SKM-1 treated with dmso at 0.1 percent for 144 hours (cell line): Measurements from ENCODE around the gene SLC29A2.
"Not testable (repeated sequence)": the region's sequence is repeated elsewhere in the genome, so short reads cannot be mapped to it uniquely, and the experiment has no call there.

Source experiments
- DNase-seq: peaks from one replicate; lab custom pipeline; 2025; ENCODE audit not compliant: unreplicated experiment; lab: John Stamatoyannopoulos, UW

Gene SLC29A2

DNA sequence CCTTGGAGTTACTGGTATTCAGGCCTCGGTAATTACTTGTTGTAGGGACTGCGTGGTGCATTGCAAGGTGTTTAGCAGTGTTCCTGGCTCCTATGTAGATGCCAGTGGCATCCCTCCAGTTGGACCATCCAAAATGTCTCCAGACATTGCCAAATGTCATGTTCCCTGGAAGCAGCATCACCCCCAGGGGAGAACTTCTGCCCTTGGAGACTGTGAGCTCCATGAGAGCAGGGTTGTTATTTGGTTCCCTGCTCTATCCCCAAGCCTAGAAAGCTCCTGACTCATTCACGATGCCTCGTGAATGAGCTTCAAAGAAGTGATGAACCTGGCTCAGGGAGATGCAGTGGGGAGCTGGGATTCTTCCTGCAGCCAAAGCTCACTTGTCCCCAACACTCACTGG is 50.0 kb downstream of the SLC29A2 start:
- no peak for DNase-seq

DNA sequence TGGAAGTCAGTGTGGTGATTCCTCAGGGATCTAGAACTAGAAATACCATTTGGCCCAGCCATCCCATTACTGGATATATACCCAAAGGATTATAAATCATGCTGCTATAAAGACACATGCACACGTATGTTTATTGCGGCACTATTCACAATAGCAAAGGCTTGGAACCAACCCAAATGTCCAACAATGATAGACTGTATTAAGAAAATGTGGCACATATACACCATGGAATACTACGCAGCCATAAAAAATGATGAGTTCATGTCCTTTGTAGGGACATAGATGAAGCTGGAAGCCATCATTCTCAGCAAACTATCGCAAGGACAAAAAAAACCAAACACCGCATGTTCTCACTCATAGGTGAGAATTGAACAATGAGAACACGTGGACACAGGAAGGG is 50.8 kb downstream of the SLC29A2 start:
- not testable (repeated sequence) for DNase-seq

DNA sequence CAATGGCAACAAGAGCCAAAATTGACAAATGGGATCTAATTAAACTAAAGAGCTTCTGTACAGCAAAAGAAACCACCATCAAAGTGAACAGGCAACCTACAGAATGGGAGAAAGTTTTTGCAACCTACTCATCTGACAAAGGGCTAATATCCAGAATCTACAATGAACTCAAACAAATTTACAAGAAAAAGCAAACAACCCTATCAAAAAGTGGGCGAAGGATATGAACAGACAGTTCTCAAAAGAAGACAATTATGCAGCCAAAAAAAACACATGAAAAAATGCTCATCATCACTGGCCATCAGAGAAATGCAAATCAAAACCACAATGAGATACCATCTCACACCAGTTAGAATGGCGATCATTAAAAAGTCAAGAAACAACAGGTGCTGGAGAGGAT is 51.3 kb downstream of the SLC29A2 start:
- DNase-seq = not testable (repeated sequence)

DNA sequence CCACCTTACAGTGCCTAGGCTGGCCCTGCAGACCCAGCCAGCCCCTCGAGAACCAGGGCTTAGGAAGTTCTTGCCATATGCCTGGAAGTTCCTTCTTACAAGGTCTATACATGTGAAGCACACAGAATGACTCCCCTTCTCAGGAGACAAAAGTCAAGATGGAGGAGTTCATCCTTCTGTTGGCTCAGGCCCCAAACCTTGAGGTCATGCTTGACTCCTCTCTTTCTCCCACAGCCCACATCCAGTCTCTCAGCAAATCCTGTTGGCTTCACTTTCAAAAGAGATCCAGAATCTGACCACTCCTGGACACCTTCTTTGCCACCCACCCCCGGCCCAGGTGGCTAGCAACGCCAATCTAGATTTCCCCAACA is 53.0 kb downstream of the SLC29A2 start:
- DNase-seq = no peak

DNA sequence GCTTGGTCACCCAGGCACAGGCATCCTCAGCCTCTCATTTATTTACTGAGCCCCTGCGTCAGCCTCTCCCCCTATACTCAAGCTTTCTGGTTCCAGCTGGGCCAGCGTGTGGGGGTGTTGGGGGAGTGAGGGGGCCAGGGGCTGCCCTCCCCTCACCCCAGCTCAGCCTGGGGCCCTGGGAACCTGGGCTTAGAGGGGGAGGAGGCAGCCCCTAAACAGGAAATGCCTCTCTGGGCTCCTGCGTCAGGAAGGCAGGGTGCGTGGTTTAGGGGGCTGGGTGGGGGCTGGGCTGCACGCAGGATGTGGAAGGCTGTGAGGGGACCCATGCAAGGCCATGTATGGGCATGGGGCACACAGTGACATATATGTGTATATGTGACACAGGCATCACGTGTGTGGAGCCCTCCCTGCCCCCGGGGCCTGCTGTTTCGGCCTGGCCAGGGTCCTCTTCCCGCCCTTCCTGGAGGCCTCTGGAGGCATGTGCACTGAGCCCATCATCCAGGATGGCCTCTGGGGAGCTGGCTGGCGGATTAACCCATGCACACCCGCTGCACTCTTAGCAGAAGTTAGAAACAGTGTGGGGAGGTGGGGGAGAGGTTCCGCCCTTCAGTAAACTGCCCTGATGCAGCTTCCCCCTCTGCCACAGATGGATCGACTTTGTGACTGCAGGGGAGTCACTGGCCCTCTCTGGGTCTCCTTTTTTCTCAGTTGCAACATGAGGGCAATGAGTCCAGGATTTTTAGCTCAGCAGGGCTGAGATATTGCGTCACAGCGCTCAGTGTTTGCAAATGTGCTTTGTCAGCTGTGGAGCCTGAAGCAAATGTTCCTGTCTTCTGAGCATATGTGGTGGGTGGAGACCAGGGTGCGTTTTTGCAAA is 53.6 kb downstream of the SLC29A2 start:
- peak; percentile 97 for DNase-seq

DNA sequence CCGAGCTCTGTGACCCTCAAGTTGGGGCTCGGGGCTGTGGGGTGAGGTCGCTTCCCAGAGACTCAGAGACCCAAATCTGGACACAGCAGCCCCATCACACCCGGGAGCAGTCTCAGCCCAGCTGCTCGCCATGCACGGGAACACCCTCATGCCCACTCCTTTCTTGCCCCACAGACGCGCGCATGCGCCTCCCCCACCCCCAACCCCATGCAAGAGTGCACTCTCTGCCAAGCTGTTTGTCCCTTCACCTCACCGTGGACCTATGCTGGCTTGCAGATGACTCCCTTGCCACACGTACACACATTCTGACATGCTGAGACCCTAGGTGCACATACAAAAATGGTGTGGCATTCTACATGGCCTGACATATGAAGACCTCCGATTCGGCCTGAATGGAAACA is 54.2 kb downstream of the SLC29A2 start:
- no peak for DNase-seq

DNA sequence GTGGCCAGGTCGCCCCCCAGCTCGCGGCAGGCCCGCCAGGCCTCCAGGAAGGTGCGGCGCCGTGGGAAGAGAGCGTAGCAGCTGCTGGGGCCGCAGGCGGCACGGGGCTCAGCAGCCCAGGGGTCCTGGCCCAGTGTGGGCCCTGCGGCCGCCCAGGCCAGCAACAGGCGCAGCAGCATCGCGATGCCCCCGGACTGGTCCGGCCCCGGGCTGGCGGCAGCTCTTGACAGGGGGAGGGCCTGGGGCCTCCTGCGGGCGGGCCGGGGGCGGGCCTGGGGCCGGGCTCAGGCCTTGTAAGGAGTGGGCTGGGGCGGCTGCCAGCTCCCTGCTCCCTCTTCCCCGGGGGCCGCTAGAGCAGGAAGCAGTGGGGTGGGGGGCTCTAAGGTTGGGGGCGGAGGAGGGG is 54.7 kb downstream of the SLC29A2 start, which contains the start of gene CD248:
CD248 (minus strand) TSS at position 196 of the 403 bp plus-strand sequence; CDS start at position 179, 17 bp downstream.
- DNase-seq = no peak

DNA sequence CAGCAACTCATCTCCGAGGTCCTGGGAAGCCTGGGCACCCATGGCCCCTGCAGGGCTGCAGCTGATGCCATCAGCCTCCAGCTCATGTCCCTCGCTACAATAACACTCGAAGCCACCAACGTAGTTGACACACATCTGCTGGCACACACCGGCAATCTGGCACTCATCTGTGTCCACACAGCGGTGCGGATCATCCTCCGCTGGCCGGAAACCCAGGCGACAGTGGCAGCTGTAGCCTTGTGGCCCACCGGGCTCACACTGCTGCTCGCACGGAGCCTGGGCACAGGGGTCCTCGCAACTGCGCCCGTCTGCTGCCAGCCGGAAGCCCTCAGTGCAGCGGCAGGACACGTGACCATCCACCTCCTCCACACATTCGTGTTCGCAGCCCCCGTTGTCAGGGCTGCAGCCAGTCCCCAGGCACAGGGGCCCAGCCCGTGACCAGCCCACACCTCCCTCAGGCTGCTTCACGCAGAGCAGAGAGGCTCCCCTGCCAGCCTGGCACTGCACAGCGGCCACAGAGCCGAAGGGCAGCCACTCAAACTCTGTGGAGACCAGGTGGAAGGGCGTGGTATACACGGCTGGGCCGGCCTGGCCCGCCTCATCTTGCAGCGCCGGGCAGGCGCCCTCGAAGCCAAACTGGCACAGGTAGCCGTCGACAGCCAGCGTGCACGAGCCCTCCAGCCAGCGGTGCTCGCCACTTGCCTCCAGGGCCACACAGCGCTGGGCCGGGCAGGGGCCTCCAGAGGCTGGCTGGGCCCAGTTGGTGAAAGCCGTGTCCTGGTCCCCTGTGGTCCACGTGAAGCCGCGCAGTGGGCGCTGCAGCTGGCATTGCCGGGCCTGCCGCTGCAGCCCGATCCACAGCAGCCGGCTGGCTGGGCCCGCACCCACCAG is 55.4 kb downstream of the SLC29A2 start:
- DNase-seq = no peak

DNA sequence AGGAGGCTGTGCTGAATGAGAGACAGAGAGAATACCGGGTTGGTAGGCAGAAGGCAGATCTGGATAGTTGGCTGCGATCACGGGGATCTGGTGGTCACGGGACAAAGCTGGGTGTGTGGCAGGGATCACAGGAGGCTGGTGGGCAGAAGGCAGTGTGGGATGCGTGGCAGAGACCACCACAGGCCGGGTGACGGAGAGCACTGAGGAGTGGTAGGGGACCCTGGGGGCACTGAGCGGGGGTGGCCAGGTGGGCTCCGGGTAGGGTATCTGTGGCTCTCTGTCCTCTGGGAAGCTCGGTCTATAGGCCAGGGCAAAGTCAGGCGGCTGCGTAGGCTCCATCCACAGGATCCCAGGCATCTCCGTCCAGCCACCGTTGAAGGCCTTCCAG is 56.1 kb downstream of the SLC29A2 start:
- no peak for DNase-seq

DNA sequence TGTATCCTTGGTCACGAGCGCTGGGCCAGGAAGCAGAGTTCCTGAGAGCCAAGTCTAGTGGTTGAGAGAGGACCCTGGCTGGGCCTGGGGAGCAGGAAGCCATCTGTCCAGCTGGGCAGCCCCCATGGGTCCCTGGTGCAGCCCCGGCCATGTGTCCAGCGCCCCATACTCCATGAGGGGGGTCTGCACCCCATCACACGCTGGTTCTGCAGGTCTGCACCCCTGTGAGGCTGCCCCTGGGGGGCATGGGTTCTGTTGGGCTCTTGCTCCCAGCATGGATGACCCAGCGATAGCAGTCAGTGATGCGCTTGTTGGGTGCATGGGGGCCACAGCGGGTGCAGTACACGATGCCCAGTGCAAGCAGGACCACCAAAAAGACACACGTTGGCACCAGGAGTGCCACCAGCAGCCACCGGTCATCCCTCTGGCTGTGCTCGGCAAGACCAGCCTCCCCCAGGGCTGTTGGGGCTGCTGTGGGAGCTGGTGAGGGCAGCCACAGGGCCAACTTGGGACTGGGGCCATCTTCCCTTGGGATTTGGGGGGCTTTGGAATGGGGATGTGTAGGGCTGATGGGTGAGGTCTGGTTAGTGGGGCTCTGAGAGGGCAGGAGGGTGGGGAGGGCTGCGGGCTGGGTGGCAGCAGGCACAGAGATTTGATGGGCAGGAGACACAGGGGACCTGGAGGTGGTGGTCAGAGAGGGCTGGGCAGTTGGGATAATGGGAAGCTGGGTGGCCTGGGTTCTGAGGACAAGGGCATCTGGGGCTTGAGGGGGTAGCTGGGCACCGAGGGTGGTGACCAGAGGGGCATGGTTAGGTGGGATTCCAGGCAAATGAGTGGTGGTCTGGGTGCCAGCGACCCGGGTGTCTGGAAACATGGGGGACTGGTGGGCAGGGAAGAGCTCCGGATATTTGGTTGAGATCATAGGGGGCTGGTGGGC is 56.7 kb downstream of the SLC29A2 start:
- DNase-seq = no peak

DNA sequence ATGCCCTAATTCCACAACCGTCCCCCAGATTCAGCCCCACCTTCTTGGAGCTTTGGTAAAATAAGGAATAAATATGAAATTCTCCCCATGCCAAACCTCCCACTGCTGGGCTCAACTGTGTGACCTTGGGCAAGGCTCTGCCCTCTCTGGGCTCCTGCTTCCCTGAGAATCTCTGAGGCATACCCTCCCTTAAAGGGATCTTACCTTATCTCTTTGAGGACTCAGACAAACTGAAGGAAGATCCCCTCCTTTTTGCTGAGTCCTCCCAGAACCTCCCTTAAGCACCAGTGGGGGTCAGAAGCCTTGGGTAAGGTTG is 57.4 kb downstream of the SLC29A2 start:
- DNase-seq = no peak

DNA sequence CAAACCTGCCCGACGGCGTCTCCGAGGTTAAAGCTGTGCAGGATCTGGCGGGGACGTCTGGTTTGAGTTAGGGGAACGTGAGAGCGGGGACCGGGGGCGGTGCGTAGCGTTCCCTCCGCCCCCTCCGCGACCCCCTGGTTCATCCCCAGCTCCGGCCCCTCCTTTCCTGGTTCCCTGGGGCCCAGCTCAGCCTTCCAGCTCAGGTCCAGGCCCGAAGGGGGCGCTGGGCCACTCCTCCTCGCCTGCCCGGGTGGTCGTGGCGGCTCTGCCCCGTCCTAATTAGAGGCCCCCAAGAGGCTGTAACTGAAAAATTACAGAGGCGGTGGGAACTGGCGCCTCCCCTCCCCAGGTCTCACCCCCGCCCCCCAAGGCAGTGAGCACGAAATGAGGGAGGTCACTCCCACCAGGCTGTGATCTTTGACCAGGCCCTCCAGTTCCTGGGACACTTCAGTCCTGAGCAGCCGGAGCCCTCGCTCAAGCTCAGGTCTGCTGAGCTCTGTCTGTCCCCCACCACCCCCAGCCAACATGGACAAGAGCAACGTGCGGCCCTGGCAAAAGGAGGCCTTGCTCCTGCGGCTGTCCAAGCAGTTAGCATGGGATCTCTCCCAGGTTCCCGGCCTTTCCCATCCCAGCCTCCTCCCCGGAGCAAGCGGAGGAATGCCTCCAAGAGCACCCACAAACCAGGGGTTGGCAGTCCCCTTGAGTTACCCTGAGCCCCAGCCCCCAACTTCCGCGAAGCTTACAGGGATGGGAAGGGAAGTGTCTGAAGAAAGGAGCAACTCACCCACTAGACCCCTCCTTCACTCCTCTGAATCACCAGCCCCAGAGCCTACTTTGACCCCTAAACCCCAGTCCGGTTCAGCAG is 58.0 kb downstream of the SLC29A2 start:
- DNase-seq = no peak

DNA sequence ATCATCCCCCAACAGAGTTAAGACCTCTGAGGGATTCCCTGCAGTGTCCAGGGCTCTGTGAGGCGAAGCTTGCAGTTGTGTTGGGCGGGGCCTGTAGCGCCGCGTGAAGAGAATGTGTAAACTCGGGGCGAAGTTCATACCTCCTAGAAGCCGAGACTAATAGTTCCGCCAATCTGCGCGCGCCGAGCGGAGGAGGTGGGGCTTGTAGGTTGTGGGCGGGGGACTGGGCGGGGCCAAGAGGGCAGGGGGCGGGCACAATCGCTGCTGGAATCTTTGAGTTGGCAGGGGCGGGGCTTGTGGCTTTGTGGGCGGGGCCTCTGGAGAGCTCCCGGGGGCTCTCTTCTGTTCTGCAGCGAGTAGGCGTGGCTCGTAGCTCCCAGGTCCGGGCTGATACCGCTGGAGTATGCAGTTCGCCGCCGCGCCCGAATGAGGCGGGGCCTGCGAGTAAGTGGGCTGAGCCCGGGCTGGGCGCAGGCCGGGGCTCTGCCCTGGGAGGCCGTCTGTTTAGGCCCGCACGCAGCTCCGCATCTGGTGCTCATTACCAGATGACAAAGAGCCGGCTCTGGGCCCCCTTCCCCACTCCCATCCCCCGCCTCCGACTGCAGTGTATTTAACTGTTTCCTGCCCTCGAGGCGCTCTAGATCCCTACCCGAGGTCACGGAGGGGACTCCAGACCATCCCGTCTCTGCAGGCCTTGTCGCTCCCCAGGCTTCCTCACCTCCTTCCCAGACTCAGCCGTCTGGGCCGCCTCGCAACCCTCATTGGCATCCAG is 58.8 kb downstream of the SLC29A2 start:
- DNase-seq = peak; percentile 95
